ENCODE results near the gene SIAH2. TPM values are rescaled to one million over a fixed set of nuclear protein-coding genes. Genes with fewer than 3 reads are reported as not detected.

Gene SIAH2
- total and polyA plus RNA-seq, 9 of the 15 experiments (the other 6 are each of a cell fraction or from before 2014, with no cell fraction given) = 4.8 to 39.0 (median 29.9) TPM

GRCh38 chr3:150790629-150791028 lies 27.7 kb upstream of the SIAH2 start:
- Histone ChIP-seq H4K20me1 (replicated peaks; ENCODE audit: control insufficient read depth, insufficient read depth, low read length) (no peaks in the 10 kb centered on the region), H3K36me3 (ENCODE audit: control insufficient read depth, insufficient read depth, low read length) (no peaks in the 10 kb centered on the region), H3K79me2 (ENCODE audit: control insufficient read depth, insufficient read depth, low read length) (no peaks in the 10 kb centered on the region), H3K27ac (ENCODE audit: extremely low read depth, low read depth, low read length) (no peak overlapping the region), H3K9me1 (ENCODE audit: control insufficient read depth, insufficient read depth, low read length) (no peaks in the 10 kb centered on the region), H3K27me3 (ENCODE audit: control insufficient read depth in 2 of 2, insufficient read depth in 2 of 2, low read length in 2 of 2) (peaks cover 0 to 3% of the 10 kb centered on the region in 2 experiments; a peak in 1 of 5 replicates), H3K4me1 (replicated peaks in 1 of 2; ENCODE audit: control insufficient read depth in 2 of 2, insufficient read depth in 2 of 2, low read length in 2 of 2) (peaks cover 5 to 9% of the 10 kb centered on the region in 2 experiments; a peak in 3 of 5 replicates), H3K4me3 (no peak overlapping the region), H3K9ac (ENCODE audit: insufficient read depth in 1 of 2, low read depth in 2 of 2, low read length in 2 of 2) (no peak overlapping the region), H3K9me3 (replicated peaks; ENCODE audit: control insufficient read depth, insufficient read depth, low read depth, low read length) (no peaks in the 10 kb centered on the region), H3K4me2 (ENCODE audit: insufficient read depth, low read length) (no peak overlapping the region), H2AFZ (ENCODE audit: low read depth, low read length) (no peak overlapping the region)
- intact Hi-C loops (cut with micrococcal nuclease) (no loop called here), in situ Hi-C loops (cut with MboI) (loop anchor here (10.0 kb wide), 1 partner anchor 364 kb away; no protein-coding TSS in a partner anchor)
- CTCF ChIA-PET (ENCODE audit: low intra/inter-chr PET ratio) = no interaction called here
- BruUV-seq (replicated peaks) = no TSS peak
- TF ChIP-seq BHLHE40 (IDR thresholded peaks at IDR 0.05; ENCODE audit: low read length) (no peak), TAF7 (tag; IDR thresholded peaks at IDR 0.05) (no peak), STAG1 (CRISPR knock-in tag; IDR thresholded peaks at IDR 0.05; ENCODE audit: borderline replicate concordance) (no peak), TCF3 (CRISPR knock-in tag; IDR thresholded peaks at IDR 0.05) (no peak), KLF1 (tag; IDR thresholded peaks at IDR 0.05) (no peak), ZNF23 (CRISPR knock-in tag; IDR thresholded peaks at IDR 0.05) (no peak), DACH1 (IDR thresholded peaks at IDR 0.05; ENCODE audit: partially characterized antibody) (no peak), FOXJ3 (CRISPR knock-in tag; IDR thresholded peaks at IDR 0.05) (no peak), CTCFL (IDR thresholded peaks at IDR 0.05; ENCODE audit: borderline replicate concordance, insufficient read depth, low read depth, low read length, poor library complexity, severe bottlenecking) (no peak), CHCHD3 (CRISPR knock-in tag; IDR thresholded peaks at IDR 0.05) (no peak), CREBBP (IDR thresholded peaks at IDR 0.05; ENCODE audit: low read depth, low read length) (no peak)
- ATAC-seq = no peak
- DNase-seq (ENCODE audit: extremely low read depth in 1 of 4, low spot score in 3 of 4) = no peak
- POLR2A ChIA-PET = interaction anchor here (0.6 to 1.1 kb wide), 4 partner anchors 11 to 73 kb away, joined by 3 to 4 read pairs (median 3); no protein-coding TSS in a partner anchor
- no peak for FAIRE-seq
